NCI-H2107 treated with DMSO at 0.1 percent for 48 hours (cell line): ENCODE results near the gene S100A8.

Experiments
- DNase-seq: peaks from one replicate; lab custom pipeline; 2025; ENCODE audit not compliant: unreplicated experiment; lab: John Stamatoyannopoulos, UW

Gene S100A8

GRCh38 chr1:153363641-153364040 lies 27.2 kb downstream of the S100A8 start:
- no peak for DNase-seq

- no peak for DNase-seq
Observed at GRCh38 chr1:153362187-153362775, 28.6 kb downstream of the S100A8 start.

- no peak for DNase-seq
Observed at GRCh38 chr1:153361480-153362109, 29.3 kb downstream of the S100A8 start.

GRCh38 chr1:153360592-153361479 lies 30.0 kb downstream of the S100A8 start:
- DNase-seq = no peak

- DNase-seq = no peak
Observed at GRCh38 chr1:153360190-153360589, 30.7 kb downstream of the S100A8 start.

GRCh38 chr1:153359241-153359640 lies 31.6 kb downstream of the S100A8 start:
- no peak for DNase-seq

GRCh38 chr1:153358691-153358975 lies 32.2 kb downstream of the S100A8 start:
- DNase-seq = no peak

GRCh38 chr1:153357853-153358690 lies 32.8 kb downstream of the S100A8 start, which contains the start of gene S100A9:
S100A9 (plus strand) TSS chr1:153357854; CDS start chr1:153358284, 430 bp downstream.
- DNase-seq = no peak

GRCh38 chr1:153357076-153357852 lies 33.6 kb downstream of the S100A8 start:
- no peak for DNase-seq

- DNase-seq = no peak
Observed at GRCh38 chr1:153356392-153357075, 34.3 kb downstream of the S100A8 start.

GRCh38 chr1:153355445-153356071 lies 35.3 kb downstream of the S100A8 start:
- DNase-seq = peak; percentile 38

GRCh38 chr1:153354515-153355193 lies 36.2 kb downstream of the S100A8 start:
- DNase-seq = no peak

- no peak for DNase-seq
Observed at GRCh38 chr1:153353226-153353947, 37.5 kb downstream of the S100A8 start.

- peak; percentile 94 for DNase-seq
Observed at GRCh38 chr1:153352523-153352922, 38.4 kb downstream of the S100A8 start.

- no peak for DNase-seq
Observed at GRCh38 chr1:153350321-153350957, 40.4 kb downstream of the S100A8 start.

- DNase-seq = no peak
Observed at GRCh38 chr1:153349363-153350320, 41.2 kb downstream of the S100A8 start.
